ENCODE measurements around the gene ATP2A3. TPM values are rescaled to one million over a fixed set of nuclear protein-coding genes. Genes with fewer than 3 reads are reported as not detected.

ATP2A3 gene
- total RNA-seq, 1 experiment from 2014 or later, result 5.7 TPM

GRCh38 chr17:3925684-3926485 lies 38.4 kb downstream of the ATP2A3 start:
- Histone ChIP-seq H3K36me3 (replicated peaks; ENCODE audit: control insufficient read depth, insufficient read depth, low read length) (0 out of 2 replicates have a peak, but pooled peaks cover 1% of the 10 kb centered on the region), H3K4me3 (ENCODE audit: insufficient read depth, low read depth, low read length) (no peak overlapping the region), H3K27me3 (ENCODE audit: control insufficient read depth, insufficient read depth, low read length) (no peaks in the 10 kb centered on the region)
- peak; percentile 76 for DNase-seq

DNA sequence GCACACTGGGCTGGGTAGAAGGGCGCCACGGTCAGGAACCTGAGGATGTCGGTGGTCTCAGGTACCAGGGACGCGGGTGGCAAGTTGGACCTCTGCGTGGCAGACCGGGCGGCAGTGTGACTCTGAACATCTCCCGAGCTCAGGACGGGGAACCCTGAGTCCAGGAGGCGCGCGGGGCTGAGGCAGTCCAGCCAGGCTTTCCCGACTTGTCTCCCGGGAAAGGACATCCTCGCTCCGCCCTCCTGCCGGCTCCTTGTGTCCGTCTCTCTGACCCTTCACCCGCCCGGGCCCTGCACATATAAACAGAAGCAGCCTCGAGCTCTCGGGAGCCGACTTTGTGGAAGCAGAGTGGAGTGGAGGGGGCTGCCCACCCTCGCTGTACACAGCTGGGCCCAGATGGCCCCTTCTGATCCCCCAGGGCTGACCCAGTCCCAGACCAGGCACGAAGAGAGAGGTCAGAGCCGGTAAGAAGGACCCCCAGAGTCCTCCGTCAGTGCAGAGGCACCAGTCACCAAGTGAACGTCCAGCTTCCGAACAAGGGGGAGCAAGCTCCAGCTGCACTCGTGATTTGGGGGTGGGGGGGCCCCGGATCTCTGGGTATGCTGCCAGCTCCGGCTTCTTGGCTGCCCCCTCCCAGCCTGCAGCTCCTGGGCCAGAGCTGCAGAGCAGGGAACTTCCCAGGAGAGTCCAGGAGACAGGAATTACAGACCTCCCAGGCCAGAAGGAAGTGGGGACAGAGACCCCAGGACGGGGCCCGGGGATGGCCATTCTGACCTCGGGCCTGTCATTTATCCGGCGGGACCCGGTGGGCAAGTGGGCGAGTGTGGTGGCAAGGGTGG lies 39.5 kb downstream of the ATP2A3 start:
- Histone ChIP-seq H3K36me3 (replicated peaks; ENCODE audit: control insufficient read depth, insufficient read depth, low read length) (0 out of 2 replicates have a peak, but pooled peaks cover 1% of the 10 kb centered on the region), H3K4me3 (ENCODE audit: insufficient read depth, low read depth, low read length) (no peak overlapping the region), H3K27me3 (ENCODE audit: control insufficient read depth, insufficient read depth, low read length) (no peaks in the 10 kb centered on the region)
- DNase-seq, result peak; percentile 62

- peak; percentile 67 for DNase-seq
- Histone ChIP-seq H3K27me3 (ENCODE audit: control insufficient read depth, insufficient read depth, low read length) (no peaks in the 10 kb centered on the region), H3K36me3 (replicated peaks; ENCODE audit: control insufficient read depth, insufficient read depth, low read length) (0 out of 2 replicates have a peak, but pooled peaks cover 1% of the 10 kb centered on the region), H3K4me3 (ENCODE audit: insufficient read depth, low read depth, low read length) (no peak overlapping the region)
Measured at GRCh38 chr17:3923466-3924190, 40.6 kb downstream of the ATP2A3 start.

DNA sequence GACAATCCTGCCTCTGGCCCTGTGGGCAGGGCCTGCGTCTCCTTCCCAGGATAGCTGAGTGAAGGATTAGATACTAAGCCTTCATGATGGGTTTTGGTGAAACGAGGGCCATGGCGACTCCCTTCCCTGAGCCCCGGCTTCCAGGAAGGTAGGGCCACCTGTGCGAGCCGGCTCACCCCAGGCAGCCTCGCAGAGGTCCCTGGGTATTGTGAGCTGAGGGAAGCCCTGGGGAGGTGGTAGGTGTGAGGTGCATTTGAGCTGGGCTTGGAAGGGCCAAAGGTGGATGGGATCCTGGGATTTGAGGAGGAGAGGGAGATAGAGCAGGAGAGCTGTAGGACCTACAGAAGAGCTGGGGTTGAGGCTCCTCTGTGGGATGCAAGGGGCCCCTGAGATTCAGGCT lies 41.5 kb downstream of the ATP2A3 start:
- Histone ChIP-seq H3K27me3 (ENCODE audit: control insufficient read depth, insufficient read depth, low read length) (no peaks in the 10 kb centered on the region), H3K36me3 (replicated peaks; ENCODE audit: control insufficient read depth, insufficient read depth, low read length) (no peaks in the 10 kb centered on the region), H3K4me3 (ENCODE audit: insufficient read depth, low read depth, low read length) (no peak overlapping the region)
- peak; percentile 51 for DNase-seq

GRCh38 chr17:3921502-3922319 lies 42.5 kb downstream of the ATP2A3 start:
- no peak overlapping the region for H3K4me3 ChIP-seq (ENCODE audit: insufficient read depth, low read depth, low read length)
- H3K36me3 ChIP-seq (replicated peaks; ENCODE audit: control insufficient read depth, insufficient read depth, low read length), result no peaks in the 10 kb centered on the region
- no peaks in the 10 kb centered on the region for H3K27me3 ChIP-seq (ENCODE audit: control insufficient read depth, insufficient read depth, low read length)
- DNase-seq, result peak; percentile 60

DNA sequence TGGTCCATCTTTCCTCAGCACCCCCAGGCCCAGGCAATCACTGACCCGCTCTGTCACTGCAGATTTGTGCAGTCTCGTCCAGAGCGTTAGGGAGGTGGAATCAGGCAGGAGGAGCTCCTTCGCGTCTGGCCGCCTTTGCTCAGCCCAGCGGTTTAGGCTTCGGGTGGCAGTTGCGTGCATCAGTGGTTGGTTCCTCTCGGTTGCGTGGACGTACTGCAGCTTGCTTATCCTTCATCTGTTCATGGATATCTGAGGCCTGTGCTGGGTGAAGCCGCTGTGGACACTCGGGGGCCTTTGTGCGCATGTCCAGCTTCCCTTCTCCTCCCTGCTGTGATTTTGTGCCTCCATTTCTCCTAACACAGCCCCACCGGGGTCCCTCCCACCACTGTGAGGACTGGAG lies 43.2 kb downstream of the ATP2A3 start:
- H3K36me3 ChIP-seq (replicated peaks; ENCODE audit: control insufficient read depth, insufficient read depth, low read length), result no peaks in the 10 kb centered on the region
- no peaks in the 10 kb centered on the region for H3K27me3 ChIP-seq (ENCODE audit: control insufficient read depth, insufficient read depth, low read length)
- H3K4me3 ChIP-seq (ENCODE audit: insufficient read depth, low read depth, low read length), result no peak overlapping the region
- no peak for DNase-seq

GRCh38 chr17:3919123-3919624 lies 45.1 kb downstream of the ATP2A3 start:
- no peak overlapping the region for H3K4me3 ChIP-seq (ENCODE audit: insufficient read depth, low read depth, low read length)
- H3K27me3 ChIP-seq (ENCODE audit: control insufficient read depth, insufficient read depth, low read length), result no peaks in the 10 kb centered on the region
- peak; percentile 56 for DNase-seq
- no peaks in the 10 kb centered on the region for H3K36me3 ChIP-seq (replicated peaks; ENCODE audit: control insufficient read depth, insufficient read depth, low read length)

DNA sequence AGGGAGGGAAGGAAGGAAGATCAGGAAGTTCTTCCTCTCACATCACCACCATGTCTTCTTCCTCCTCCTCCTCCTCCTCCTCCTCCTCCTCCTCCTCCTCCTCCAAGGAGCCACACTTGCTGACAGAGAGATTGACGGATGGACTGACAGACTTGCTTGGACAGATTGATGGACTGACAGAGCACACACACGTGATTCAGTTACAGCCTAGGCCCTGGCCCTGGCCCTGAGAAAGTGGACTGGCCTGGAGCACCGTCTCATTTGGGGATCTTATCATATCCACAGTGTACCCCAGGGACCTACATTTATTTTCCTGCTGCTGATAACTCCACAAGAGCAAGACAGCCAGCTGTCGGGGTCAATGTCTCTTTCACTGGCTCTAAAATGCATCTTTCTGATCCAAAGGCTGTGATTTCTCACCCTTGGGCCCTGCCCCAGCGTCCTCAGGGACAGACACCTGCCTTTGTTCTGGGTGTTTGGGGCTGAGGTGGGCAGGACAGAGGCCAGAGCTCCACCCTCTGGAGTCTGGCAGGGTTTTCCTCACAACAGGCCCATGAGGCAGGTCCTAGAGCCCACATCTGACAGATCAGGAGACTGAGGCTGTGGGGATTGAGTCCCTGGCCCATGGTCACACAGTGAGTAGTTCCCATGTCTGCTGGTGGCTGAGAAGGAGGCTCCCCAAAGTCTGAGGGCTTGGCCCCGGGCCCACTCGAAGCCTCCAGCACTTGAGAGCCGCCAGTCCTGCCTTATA lies 45.7 kb downstream of the ATP2A3 start:
- no peak overlapping the region for H3K4me3 ChIP-seq (ENCODE audit: insufficient read depth, low read depth, low read length)
- DNase-seq, result peak; percentile 66
- H3K36me3 ChIP-seq (replicated peaks; ENCODE audit: control insufficient read depth, insufficient read depth, low read length), result no peaks in the 10 kb centered on the region
- H3K27me3 ChIP-seq (ENCODE audit: control insufficient read depth, insufficient read depth, low read length), result no peaks in the 10 kb centered on the region

DNA sequence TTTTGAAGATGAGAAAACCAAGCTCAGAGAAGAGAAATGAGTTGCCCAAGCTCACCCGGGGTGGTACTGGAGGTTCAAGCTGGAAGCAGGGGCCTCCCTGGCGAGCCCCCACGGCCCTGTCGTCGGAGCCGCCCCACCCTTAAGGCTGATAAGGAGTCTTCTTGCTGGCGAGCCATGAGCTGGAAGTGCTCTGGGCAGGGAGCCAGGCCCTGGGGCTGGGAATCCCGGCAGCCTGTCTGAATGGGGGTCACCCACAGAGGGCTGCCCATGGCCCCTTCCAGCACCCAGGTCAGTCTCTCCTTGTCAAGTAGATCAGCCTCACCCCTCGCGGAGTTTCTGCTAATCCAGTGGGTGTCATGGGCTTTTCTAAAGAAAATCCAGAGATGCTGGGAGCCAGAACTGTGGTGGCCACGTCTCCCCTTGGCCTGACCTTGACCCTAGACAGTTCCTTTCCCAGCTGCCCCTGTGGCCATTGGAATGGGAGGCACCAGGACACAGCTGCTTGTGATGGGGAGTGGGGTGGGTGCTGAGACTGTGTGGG lies 46.8 kb downstream of the ATP2A3 start:
- Histone ChIP-seq H3K36me3 (replicated peaks; ENCODE audit: control insufficient read depth, insufficient read depth, low read length) (no peaks in the 10 kb centered on the region), H3K27me3 (ENCODE audit: control insufficient read depth, insufficient read depth, low read length) (no peaks in the 10 kb centered on the region), H3K4me3 (ENCODE audit: insufficient read depth, low read depth, low read length) (no peak overlapping the region)
- DNase-seq, result peak; percentile 65

- no peaks in the 10 kb centered on the region for H3K27me3 ChIP-seq (ENCODE audit: control insufficient read depth, insufficient read depth, low read length)
- DNase-seq, result peak; percentile 63
- H3K4me3 ChIP-seq (ENCODE audit: insufficient read depth, low read depth, low read length), result no peak overlapping the region
- H3K36me3 ChIP-seq (replicated peaks; ENCODE audit: control insufficient read depth, insufficient read depth, low read length), result no peaks in the 10 kb centered on the region
Measured at GRCh38 chr17:3916825-3917224, 47.4 kb downstream of the ATP2A3 start.

- no peak within 1 kb of the TSS for H3K4me3 ChIP-seq (ENCODE audit: insufficient read depth, low read depth, low read length)
- no peaks in the 10 kb centered on the region for H3K36me3 ChIP-seq (replicated peaks; ENCODE audit: control insufficient read depth, insufficient read depth, low read length)
- H3K27me3 ChIP-seq (ENCODE audit: control insufficient read depth, insufficient read depth, low read length), result no peaks in the 10 kb centered on the region
- peak; percentile 48 for DNase-seq
Measured at GRCh38 chr17:3915995-3916696, 48.1 kb downstream of the ATP2A3 start, which contains the start of gene P2RX1. Gene P2RX1, minus strand, starts transcription at chr17:3916465. Its CDS starts 240 bp downstream, at chr17:3916225.

DNA sequence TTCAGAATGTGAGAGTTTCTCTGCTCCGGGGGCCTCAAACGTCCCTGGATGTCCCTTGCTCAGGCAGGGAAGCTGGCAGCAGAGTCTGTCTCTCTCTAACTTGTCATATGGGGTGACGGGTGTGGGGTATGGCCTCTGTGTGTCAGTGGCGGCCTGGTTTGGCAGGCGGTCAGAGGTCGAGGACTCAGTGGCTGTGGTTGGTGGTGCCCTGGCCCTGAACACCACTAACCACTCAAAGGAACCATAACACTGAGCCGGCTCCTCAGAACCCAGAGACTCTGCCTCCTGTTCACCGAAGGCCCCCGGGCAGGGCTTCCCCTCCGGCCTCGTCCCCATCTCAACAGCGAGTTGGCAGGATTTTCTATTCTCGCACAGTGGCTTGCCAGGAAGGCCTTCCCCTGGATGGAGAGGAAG lies 48.6 kb downstream of the ATP2A3 start:
- no peaks in the 10 kb centered on the region for H3K27me3 ChIP-seq (ENCODE audit: control insufficient read depth, insufficient read depth, low read length)
- no peak for DNase-seq
- H3K36me3 ChIP-seq (replicated peaks; ENCODE audit: control insufficient read depth, insufficient read depth, low read length), result no peaks in the 10 kb centered on the region

More for the DNA sequence above, 48.6 kb downstream of the ATP2A3 start:
- H3K4me3 ChIP-seq (ENCODE audit: insufficient read depth, low read depth, low read length), result no peak overlapping the region

Data from H7 (cell line).